Naive thymus-derived CD8-positive, alpha-beta T cell (primary cell): Measurements from ENCODE around the gene NT5DC4. TPM values are rescaled to one million over a fixed set of nuclear protein-coding genes. Genes with fewer than 3 reads are reported as not detected.

ENCODE experiments used
- ATAC-seq, 2 donors: fragments of 150-1000 bp; cut with Tn5 transposase in 1 of 2; sonication (Bioruptor Pico), chemical (Tn5 transposase) in 1 of 2; 1 replicate in 1 of 2; 2 replicates in 1 of 2; pipeline ENCODE4 v1.10.0; 2021; ENCODE audit warnings: mild to moderate bottlenecking in 2 of 2, moderate library complexity in 2 of 2
- POLR2A ChIA-PET: fragments of 350-600 bp; sonication (Branson Sonifier 250); formaldehyde crosslinking; loops from one replicate; lab custom pipeline; 2021; ENCODE audit warnings: antibody characterized with exemption; lab: Charles Lee
- DNase-seq, 10 donors: peaks; one replicate each; pipeline versions ENCODE4 v3.0.0 to v3.0.0-alpha.2; 2020 to 2022
- H3K27ac Mint-ChIP-seq, 10 donors: one replicate each; pipeline ENCODE4 v1.8.0; 2020 to 2022; ENCODE audit warnings: mild to moderate bottlenecking in 10 of 10, mixed read lengths in 10 of 10, moderate library complexity in 4 of 10, inconsistent platforms in 1 of 10
- H3K27me3 Mint-ChIP-seq, 5 donors: one replicate each; pipeline ENCODE4 v1.8.0; 2021 to 2022; ENCODE audit warnings: mixed read lengths in 5 of 5
- H3K36me3 Mint-ChIP-seq, 3 donors: one replicate each; pipeline ENCODE4 v1.8.0; 2020 to 2022; ENCODE audit warnings: mixed read lengths in 3 of 3, mild to moderate bottlenecking in 2 of 3, inconsistent platforms in 1 of 3
- H3K4me1 Mint-ChIP-seq, 4 donors: one replicate each; pipeline ENCODE4 v1.8.0; 2021 to 2022; ENCODE audit warnings: mixed read lengths in 4 of 4
- H3K4me3 Mint-ChIP-seq, 10 donors: one replicate each; pipeline ENCODE4 v1.8.0; 2020 to 2022; ENCODE audit warnings: mild to moderate bottlenecking in 10 of 10, mixed read lengths in 10 of 10, moderate library complexity in 6 of 10, inconsistent platforms in 1 of 10
- H3K9me3 Mint-ChIP-seq, 9 donors: one replicate each; pipeline ENCODE4 v1.8.0; 2020 to 2022; ENCODE audit warnings: mixed read lengths in 9 of 9, mild to moderate bottlenecking in 3 of 9, inconsistent platforms in 1 of 9, moderate library complexity in 1 of 9
- polyA plus RNA-seq, 3 donors: library from polyadenylated mRNA; unstranded; fragments of 300-500 nt; fragmentation: Illumina TruSeq; gene quantifications; one replicate each; pipeline ENCODE4 v1.2.3, GENCODE V29; 2021
- total RNA-seq, 8 experiments: library from RNA in 2 of 8; stranded (reverse) in 2 of 8; gene quantifications; one replicate each; pipeline ENCODE4 v1.2.3 and lab custom pipeline; 2021 to 2026

Gene NT5DC4
- total and polyA plus RNA-seq, 5 experiments from 2014 or later, result not detected

DNA sequence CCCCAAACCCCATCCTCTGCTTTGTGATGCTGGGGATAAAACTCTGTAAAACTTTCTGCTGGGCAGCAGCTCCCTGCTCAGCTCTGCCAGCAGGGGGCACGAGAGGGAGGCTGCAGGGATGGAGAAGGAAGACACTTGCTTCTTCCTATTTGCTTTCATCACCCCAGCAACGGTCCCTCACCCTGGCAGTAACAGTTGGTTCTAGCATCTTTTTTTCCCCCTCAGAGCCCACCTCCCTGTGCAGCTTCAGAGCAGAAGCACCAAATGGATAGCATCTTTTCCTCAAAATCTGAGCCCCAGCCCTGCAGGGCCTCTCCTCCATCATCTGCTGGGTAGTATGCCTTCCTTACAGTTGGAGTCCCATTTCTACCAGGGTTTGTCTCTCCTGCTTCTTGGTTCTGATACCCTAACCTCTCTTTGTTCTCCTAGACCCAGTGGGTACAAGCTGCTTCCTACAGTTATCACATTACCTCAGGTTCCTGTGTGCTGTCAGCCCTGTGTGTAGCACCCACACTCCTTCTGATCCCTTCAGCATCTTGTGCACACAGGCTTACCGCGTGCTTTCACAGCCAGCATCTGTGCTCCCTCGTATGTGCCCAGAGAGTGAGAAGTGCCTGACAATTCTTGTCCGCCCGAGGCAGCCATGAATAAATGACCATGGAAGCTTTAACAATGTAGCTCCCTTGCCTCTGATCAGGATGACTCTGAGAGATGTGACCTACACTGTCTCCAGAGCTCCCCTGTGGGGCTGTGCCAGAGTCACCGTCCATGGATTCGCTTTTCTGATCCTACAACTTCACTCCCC, 29.1 kb downstream of the NT5DC4 start:
- Mint-ChIP-seq H3K27ac (peak overlapping the region in 5 of 10 donors; percentile 7 to 80 (median 74)), H3K4me3 (peak overlapping the region in 3 of 10 donors; percentile 22 to 50 (median 35)), H3K9me3 (no peaks in the 10 kb centered on the region), H3K27me3 (peaks cover 0 to 10% (median 0%) of the 10 kb centered on the region in 5 donors), H3K36me3 (no peaks in the 10 kb centered on the region), H3K4me1 (peaks cover 4 to 15% (median 7%) of the 10 kb centered on the region in 4 donors)
- ATAC-seq, result peak; percentile 93 to 95
- peak; percentile 52 to 86 (median 72) for DNase-seq
- POLR2A ChIA-PET, result no interaction called here

GRCh38 chr2:112750560-112750843, 29.7 kb downstream of the NT5DC4 start:
- POLR2A ChIA-PET, result no interaction called here
- no peaks in the 10 kb centered on the region for H3K9me3 Mint-ChIP-seq
- H3K27me3 Mint-ChIP-seq, result peaks cover 0 to 10% (median 0%) of the 10 kb centered on the region in 5 donors
- no peak overlapping the region for H3K4me3 Mint-ChIP-seq
- peaks cover 4 to 18% (median 7%) of the 10 kb centered on the region in 4 donors for H3K4me1 Mint-ChIP-seq
- DNase-seq (no peak), ATAC-seq (no peak)
- peak overlapping the region in 2 of 10 donors; percentile 7 to 58 for H3K27ac Mint-ChIP-seq
- no peaks in the 10 kb centered on the region for H3K36me3 Mint-ChIP-seq

DNA sequence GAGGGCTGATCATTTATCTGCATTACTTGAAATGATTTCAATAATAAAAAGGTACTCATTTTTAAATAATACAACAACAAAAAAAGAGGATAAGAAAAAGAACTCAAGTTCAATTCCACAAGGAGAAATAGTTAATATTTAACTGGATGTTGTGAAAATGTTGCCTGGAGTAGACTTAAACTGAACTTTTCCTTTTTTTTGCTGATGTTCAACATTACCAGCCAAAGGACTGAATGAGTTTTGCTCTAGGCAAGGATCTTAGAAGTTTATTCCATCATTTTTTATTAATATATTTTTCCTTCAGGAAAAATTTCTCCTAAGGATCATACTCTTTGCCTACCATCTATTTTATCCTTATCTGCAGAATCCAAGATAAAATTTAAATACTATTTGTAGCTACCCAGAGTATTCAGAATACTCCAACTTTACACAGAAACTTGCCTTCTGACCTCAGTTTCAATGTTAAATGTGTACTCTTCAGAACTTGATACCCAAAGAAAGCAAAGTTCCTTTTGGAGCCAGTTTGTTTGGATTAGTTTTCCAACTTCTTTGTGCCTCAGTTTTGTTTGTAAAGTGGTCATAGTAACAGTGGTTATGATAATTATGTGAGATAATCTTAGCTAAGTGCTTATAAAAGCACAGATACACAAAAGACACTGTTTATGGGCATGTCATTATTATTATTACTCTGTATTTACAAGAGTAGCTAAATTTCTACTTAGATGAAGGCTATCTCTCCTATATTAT, 30.8 kb downstream of the NT5DC4 start:
- Mint-ChIP-seq H3K27ac (no peak overlapping the region), H3K27me3 (peaks cover 0 to 10% (median 0%) of the 10 kb centered on the region in 5 donors), H3K4me1 (peaks cover 4 to 18% (median 7%) of the 10 kb centered on the region in 4 donors), H3K36me3 (no peaks in the 10 kb centered on the region), H3K9me3 (no peaks in the 10 kb centered on the region), H3K4me3 (no peak overlapping the region)
- POLR2A ChIA-PET, result no interaction called here
- ATAC-seq (no peak), DNase-seq (no peak)

DNA sequence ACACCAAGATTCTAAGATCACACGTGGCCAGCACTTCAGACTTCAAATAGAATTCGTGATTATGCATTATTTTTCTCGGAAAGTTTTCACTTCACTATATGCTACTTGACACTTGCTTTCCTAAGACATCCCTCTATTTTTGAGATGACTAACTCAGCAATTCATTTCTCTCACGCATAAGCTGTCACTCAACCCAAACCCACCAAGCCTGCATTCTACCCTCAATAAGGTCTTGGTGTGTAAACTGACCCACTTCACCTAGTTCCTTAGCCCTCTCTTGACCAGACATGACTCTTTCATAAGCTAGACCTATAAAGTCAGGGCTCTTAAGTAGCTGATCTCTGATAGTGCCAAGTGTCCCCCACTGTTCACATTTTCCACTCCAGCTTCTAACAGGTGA, 31.8 kb downstream of the NT5DC4 start:
- POLR2A ChIA-PET, result no interaction called here
- Mint-ChIP-seq H3K9me3 (no peaks in the 10 kb centered on the region), H3K4me3 (no peak overlapping the region), H3K4me1 (peaks cover 4 to 18% (median 7%) of the 10 kb centered on the region in 4 donors), H3K27ac (no peak overlapping the region), H3K27me3 (peaks cover 0 to 10% (median 0%) of the 10 kb centered on the region in 5 donors), H3K36me3 (no peaks in the 10 kb centered on the region)
- DNase-seq, result no peak
- no peak for ATAC-seq

- Mint-ChIP-seq H3K27me3 (peaks cover 0 to 10% (median 0%) of the 10 kb centered on the region in 5 donors), H3K4me1 (peaks cover 4 to 18% (median 7%) of the 10 kb centered on the region in 4 donors), H3K4me3 (no peak overlapping the region), H3K36me3 (no peaks in the 10 kb centered on the region), H3K27ac (no peak overlapping the region), H3K9me3 (no peaks in the 10 kb centered on the region)
- DNase-seq (no peak), ATAC-seq (no peak)
- POLR2A ChIA-PET, result no interaction called here
Observed at GRCh38 chr2:112754564-112754963, 33.7 kb downstream of the NT5DC4 start.

GRCh38 chr2:112755444-112755843, 34.6 kb downstream of the NT5DC4 start:
- DNase-seq (no peak), ATAC-seq (no peak)
- no peak overlapping the region for H3K27ac Mint-ChIP-seq
- peaks cover 0 to 10% (median under 1%) of the 10 kb centered on the region in 4 donors for H3K4me1 Mint-ChIP-seq
- POLR2A ChIA-PET, result no interaction called here
- no peak overlapping the region for H3K4me3 Mint-ChIP-seq
- no peaks in the 10 kb centered on the region for H3K36me3 Mint-ChIP-seq
- H3K9me3 Mint-ChIP-seq, result no peaks in the 10 kb centered on the region
- peaks cover 0 to 10% (median 0%) of the 10 kb centered on the region in 5 donors for H3K27me3 Mint-ChIP-seq

DNA sequence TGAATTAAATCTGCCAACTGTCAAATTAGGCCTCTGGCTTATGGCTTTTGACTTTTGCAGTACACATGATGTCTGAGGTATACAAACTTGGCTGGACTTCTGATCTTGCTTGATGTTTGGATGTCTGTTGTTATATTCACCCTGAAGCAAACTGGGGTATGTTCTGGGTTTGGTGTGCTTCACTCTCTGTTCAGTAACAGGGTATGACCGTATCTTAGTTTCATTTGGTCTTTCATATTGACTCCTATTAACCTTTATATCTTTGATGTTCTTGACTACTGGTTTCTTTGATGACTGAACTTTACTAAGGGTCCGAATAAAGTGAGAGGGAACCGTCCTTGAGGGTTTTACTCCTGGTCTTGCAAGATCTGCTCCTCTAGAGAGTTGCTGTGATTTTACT, 35.4 kb downstream of the NT5DC4 start:
- no peak overlapping the region for H3K4me3 Mint-ChIP-seq
- no peak overlapping the region for H3K27ac Mint-ChIP-seq
- peaks cover 0 to 9% (median 0%) of the 10 kb centered on the region in 4 donors for H3K4me1 Mint-ChIP-seq
- DNase-seq, result no peak
- POLR2A ChIA-PET, result no interaction called here
- no peak for ATAC-seq
- no peaks in the 10 kb centered on the region for H3K9me3 Mint-ChIP-seq
- H3K36me3 Mint-ChIP-seq, result no peaks in the 10 kb centered on the region
- peaks cover 0 to 10% (median 0%) of the 10 kb centered on the region in 5 donors for H3K27me3 Mint-ChIP-seq

GRCh38 chr2:112757265-112757664, 36.4 kb downstream of the NT5DC4 start:
- no peak for ATAC-seq
- Mint-ChIP-seq H3K36me3 (no peaks in the 10 kb centered on the region), H3K4me3 (no peak overlapping the region), H3K9me3 (no peaks in the 10 kb centered on the region), H3K27me3 (peaks cover 0 to 10% (median 0%) of the 10 kb centered on the region in 5 donors), H3K4me1 (peaks cover 0 to 9% (median 0%) of the 10 kb centered on the region in 4 donors), H3K27ac (no peak overlapping the region)
- POLR2A ChIA-PET, result no interaction called here
- no peak for DNase-seq

DNA sequence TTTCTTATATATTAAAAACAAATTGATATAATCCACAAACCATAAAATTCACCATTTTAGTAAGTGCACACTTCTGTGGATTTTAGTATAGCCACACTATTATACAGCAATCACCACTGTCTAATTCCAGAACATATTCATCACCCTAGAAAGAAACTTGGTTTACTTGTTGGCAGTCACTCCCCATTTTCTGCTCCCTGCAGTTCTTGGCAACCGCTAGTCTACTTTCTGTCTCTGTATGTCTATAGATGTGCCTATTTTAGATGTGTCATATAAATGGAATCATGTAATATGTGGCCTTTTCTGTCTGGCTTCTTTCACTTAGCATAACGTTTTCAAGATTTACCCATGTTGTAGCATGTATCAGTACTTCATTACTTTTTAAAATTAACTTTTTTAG, 37.9 kb downstream of the NT5DC4 start:
- H3K4me3 Mint-ChIP-seq, result no peak overlapping the region
- DNase-seq (no peak), ATAC-seq (no peak)
- no peaks in the 10 kb centered on the region for H3K9me3 Mint-ChIP-seq
- peaks cover 0 to 10% (median 2%) of the 10 kb centered on the region in 4 donors for H3K4me1 Mint-ChIP-seq
- H3K27ac Mint-ChIP-seq, result no peak overlapping the region
- POLR2A ChIA-PET, result no interaction called here
- no peaks in the 10 kb centered on the region for H3K36me3 Mint-ChIP-seq
- peaks cover 0 to 6% (median 0%) of the 10 kb centered on the region in 5 donors for H3K27me3 Mint-ChIP-seq

GRCh38 chr2:112760149-112760548, 39.3 kb downstream of the NT5DC4 start:
- Mint-ChIP-seq H3K4me1 (peaks cover 5 to 17% (median 12%) of the 10 kb centered on the region in 4 donors), H3K27me3 (no peaks in the 10 kb centered on the region), H3K27ac (no peak overlapping the region), H3K36me3 (no peaks in the 10 kb centered on the region), H3K4me3 (no peak overlapping the region), H3K9me3 (no peaks in the 10 kb centered on the region)
- DNase-seq (no peak), ATAC-seq (no peak)
- POLR2A ChIA-PET, result no interaction called here

DNA sequence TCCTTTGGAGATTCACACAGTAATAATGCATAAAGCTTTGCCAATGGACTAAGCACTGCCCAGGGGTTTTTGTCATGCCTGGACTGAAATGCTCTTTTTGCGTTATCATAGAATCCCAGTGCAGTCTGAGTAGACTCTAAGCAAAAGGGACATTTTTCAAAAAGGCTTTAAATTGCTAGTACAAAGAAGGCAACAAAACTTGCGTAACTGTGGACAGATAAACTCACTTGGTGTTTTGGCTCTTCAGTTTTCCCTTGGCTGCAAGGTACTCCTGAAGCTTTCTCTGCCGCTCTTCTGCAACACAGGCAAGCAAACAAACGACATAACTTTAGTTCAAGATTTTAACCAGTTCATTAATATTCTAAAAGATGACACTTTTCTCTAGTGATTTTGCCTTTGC, 41.5 kb downstream of the NT5DC4 start:
- Mint-ChIP-seq H3K4me3 (peak overlapping the region in 1 of 10 donors; percentile 24), H3K4me1 (peaks cover 6 to 23% (median 17%) of the 10 kb centered on the region in 4 donors), H3K36me3 (no peaks in the 10 kb centered on the region), H3K27me3 (no peaks in the 10 kb centered on the region), H3K9me3 (no peaks in the 10 kb centered on the region), H3K27ac (no peak overlapping the region)
- no peak for DNase-seq
- POLR2A ChIA-PET, result no interaction called here
- ATAC-seq, result no peak

DNA sequence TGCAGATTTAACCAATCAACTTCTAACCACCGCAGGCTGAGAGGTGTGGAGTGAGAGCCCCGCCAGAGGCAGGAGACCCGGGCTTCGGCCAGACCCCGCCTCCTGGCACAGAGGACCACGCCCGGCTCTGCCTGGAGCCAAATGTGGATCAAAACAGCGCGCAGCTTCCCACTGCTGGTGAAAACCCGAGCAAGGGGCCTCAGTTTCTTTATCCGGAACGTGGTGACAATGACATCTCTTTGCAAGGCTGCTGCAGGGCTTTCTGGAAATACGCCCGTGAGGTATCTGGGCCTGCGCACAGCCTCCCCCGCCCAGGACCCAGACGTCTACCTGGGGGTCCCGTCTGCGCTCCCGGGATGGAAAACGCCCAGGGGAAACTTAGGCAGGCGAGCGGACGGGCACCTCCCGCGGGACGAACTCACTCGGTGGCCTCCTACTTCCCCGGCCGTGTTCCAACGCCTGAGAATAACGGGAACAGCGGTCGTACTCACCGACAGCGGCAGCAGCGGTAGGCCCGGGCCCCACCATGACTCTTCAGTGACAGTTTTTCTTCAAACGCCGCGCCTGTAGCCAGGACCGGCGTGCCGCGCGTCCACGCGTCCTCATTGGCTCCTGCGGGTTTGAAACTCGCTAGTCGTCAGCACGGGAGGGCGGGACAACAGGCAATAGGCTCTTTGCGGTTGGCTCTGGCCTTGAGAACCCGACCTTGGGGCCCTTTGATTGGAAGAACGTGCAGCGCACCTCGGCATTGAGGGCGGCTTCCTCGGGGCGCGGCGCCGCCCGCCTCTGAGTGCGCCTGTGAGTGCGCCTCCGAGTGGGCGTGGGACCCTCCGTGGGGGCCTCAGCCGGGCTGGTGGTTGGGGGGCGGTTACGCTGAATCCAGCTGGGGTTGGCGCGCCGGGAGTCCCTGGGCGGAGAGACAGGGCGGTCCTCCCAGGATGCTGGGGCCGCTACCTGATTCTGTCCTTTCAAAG, 43.5 kb downstream of the NT5DC4 start, which contains the start of gene CKAP2L:
TSS of gene CKAP2L (minus strand) at position 539 of the 974 bp plus-strand sequence. CDS start at position 528, 11 bp downstream.
- Mint-ChIP-seq H3K27ac (peak within 1 kb of the TSS in 9 of 10 donors; percentile 13 to 89 (median 82)), H3K27me3 (no peaks in the 10 kb centered on the region), H3K36me3 (no peaks in the 10 kb centered on the region), H3K4me1 (peaks cover 6 to 38% (median 17%) of the 10 kb centered on the region in 4 donors), H3K9me3 (no peaks in the 10 kb centered on the region), H3K4me3 (peak within 1 kb of the TSS; percentile 86 to 97 (median 92))
- ATAC-seq, result peak; percentile 98
- POLR2A ChIA-PET, result no interaction called here
- peak; percentile 88 to 97 (median 94) for DNase-seq
